CD14-positive monocyte (primary cell): ENCODE measurements around the gene NKAIN4. TPM values are rescaled to one million over a fixed set of nuclear protein-coding genes. Genes with fewer than 3 reads are reported as not detected.

Source experiments
- DNase-seq, 3 donors: peaks; one replicate each; pipeline ENCODE4 v3.0.0-alpha.2; 2011 to 2022
- H2AFZ ChIP-seq: 2 replicates; pipeline ENCODE4 v1.6.0; 2012; ENCODE audit warnings: mild to moderate bottlenecking, low read depth, low read length, inconsistent platforms; ENCODE audit not compliant: insufficient read depth, poor library complexity, severe bottlenecking
- H3K27ac ChIP-seq, 2 donors: 1 replicate in 1 of 2; 2 replicates in 1 of 2; pipeline ENCODE4 v1.5.1; 2012 to 2013; ENCODE audit warnings: low read length in 2 of 2, control low read depth in 1 of 2, inconsistent platforms in 1 of 2, low read depth in 1 of 2, mild to moderate bottlenecking in 1 of 2
- H3K27me3 ChIP-seq, 2 donors: one replicate each; pipeline versions ENCODE4 v1.6.0 to v1.6.1; 2011 to 2013; ENCODE audit warnings: low read length in 2 of 2; ENCODE audit not compliant: control insufficient read depth in 2 of 2, insufficient read depth in 2 of 2
- H3K36me3 ChIP-seq, 2 donors: replicated peaks in 1 of 2; 1 replicate in 1 of 2; 2 replicates in 1 of 2; pipeline versions ENCODE4 v1.5.1 to v1.6.1; 2012 to 2013; ENCODE audit warnings: low read length in 2 of 2, control low read depth in 1 of 2, inconsistent platforms in 1 of 2, mild to moderate bottlenecking in 1 of 2; ENCODE audit not compliant: insufficient read depth in 2 of 2, control insufficient read depth in 1 of 2
- H3K4me1 ChIP-seq, 2 donors: 1 replicate in 1 of 2; 2 replicates in 1 of 2; pipeline versions ENCODE4 v1.5.1 to v1.6.1; 2012 to 2013; ENCODE audit warnings: low read length in 2 of 2, control low read depth in 1 of 2, inconsistent platforms in 1 of 2, mild to moderate bottlenecking in 1 of 2, moderate library complexity in 1 of 2; ENCODE audit not compliant: insufficient read depth in 2 of 2, control insufficient read depth in 1 of 2
- H3K4me2 ChIP-seq: replicated peaks from 2 replicates; pipeline ENCODE3; 2012; ENCODE audit warnings: low read length, moderate library complexity, mild to moderate bottlenecking; ENCODE audit not compliant: poor library complexity, severe bottlenecking; ENCODE audit errors: extremely low read depth
- H3K4me3 ChIP-seq, 3 experiments: fragments of 200-600 bp in 1 of 3; sonication (generic) in 1 of 3; replicated peaks in 1 of 3; 1 replicate in 2 of 3; 2 replicates in 1 of 3; pipeline ENCODE4 v1.5.1; 2011 to 2013; ENCODE audit warnings: low read length in 3 of 3, mild to moderate bottlenecking in 3 of 3, control low read depth in 2 of 3, low read depth in 2 of 3, inconsistent platforms in 1 of 3, moderate library complexity in 1 of 3
- H3K79me2 ChIP-seq: 2 replicates; pipeline ENCODE4 v1.6.0; 2012; ENCODE audit warnings: mild to moderate bottlenecking, control low read depth, inconsistent platforms, low read length, moderate library complexity; ENCODE audit not compliant: insufficient read depth
- H3K9ac ChIP-seq: 2 replicates; pipeline ENCODE4 v1.6.0; 2017; ENCODE audit warnings: low read length, mild to moderate bottlenecking; ENCODE audit not compliant: insufficient read depth, poor library complexity, severe bottlenecking
- H3K9me3 ChIP-seq, 2 donors: replicated peaks in 1 of 2; 1 replicate in 1 of 2; 2 replicates in 1 of 2; pipeline versions ENCODE4 v1.5.1 to v1.6.1; 2012 to 2013; ENCODE audit warnings: low read length in 2 of 2, control low read depth in 1 of 2; ENCODE audit not compliant: control insufficient read depth in 1 of 2, insufficient read depth in 1 of 2
- H4K20me1 ChIP-seq: 2 replicates; pipeline ENCODE4 v1.6.0; 2012; ENCODE audit warnings: mild to moderate bottlenecking, low read length, control low read depth, moderate library complexity; ENCODE audit not compliant: insufficient read depth
- H3K27ac Mint-ChIP-seq, 7 donors: one replicate each; pipeline ENCODE4 v1.8.0; 2020; ENCODE audit warnings: mild to moderate bottlenecking in 7 of 7, mixed read lengths in 7 of 7, moderate library complexity in 6 of 7, inconsistent platforms in 2 of 7
- H3K27me3 Mint-ChIP-seq, 3 donors: one replicate each; pipeline ENCODE4 v1.8.0; 2021 to 2022; ENCODE audit warnings: low read depth in 3 of 3, mild to moderate bottlenecking in 3 of 3, mixed read lengths in 3 of 3, moderate library complexity in 3 of 3, inconsistent platforms in 1 of 3
- H3K36me3 Mint-ChIP-seq, 2 donors: one replicate each; pipeline ENCODE4 v1.8.0; 2020; ENCODE audit warnings: mixed read lengths in 2 of 2, inconsistent platforms in 1 of 2, mild to moderate bottlenecking in 1 of 2
- H3K4me1 Mint-ChIP-seq: one replicate; pipeline ENCODE4 v1.8.0; 2020; ENCODE audit warnings: mild to moderate bottlenecking, mixed read lengths
- H3K4me3 Mint-ChIP-seq, 2 donors: one replicate each; pipeline ENCODE4 v1.8.0; 2020; ENCODE audit warnings: mild to moderate bottlenecking in 2 of 2, mixed read lengths in 2 of 2, moderate library complexity in 1 of 2
- H3K9me3 Mint-ChIP-seq, 7 donors: one replicate each; pipeline ENCODE4 v1.8.0; 2020 to 2022; ENCODE audit warnings: mixed read lengths in 7 of 7, mild to moderate bottlenecking in 6 of 7, moderate library complexity in 6 of 7, inconsistent platforms in 2 of 7
- CTCF ChIP-seq: fragments of 200-600 bp; IDR thresholded peaks from one replicate; pipeline ENCODE4 v1.8.0; 2022; ENCODE audit warnings: antibody characterized with exemption, mild to moderate bottlenecking
- WGBS: methylation state at CpG from one replicate; pipeline ENCODE4 v1.1.5; 2013; ENCODE audit warnings: missing lambda C conversion rate; ENCODE audit not compliant: insufficient coverage; 5-methylcytosine and 5-hydroxymethylcytosine counted together
- intact Hi-C, 2 donors: fragments of 100-400 bp; cut with micrococcal nuclease; formaldehyde crosslinking; loops; one replicate each; pipeline versions ENCODE4 v1.15.0 to v1.15.1; 2023
- polyA plus RNA-seq, 3 donors: library from polyadenylated mRNA; depleted of rRNA in 1 of 3; unstranded in 2 of 3; stranded (reverse) in 1 of 3; fragments of 300-500 nt in 2 of 3; fragments of >200 nt in 1 of 3; fragmentation: Illumina TruSeq in 2 of 3; gene quantifications; 1 replicate in 2 of 3; 2 replicates in 1 of 3; pipeline ENCODE4 v1.2.3, GENCODE V29; 2012 to 2021

NKAIN4 gene
- polyA plus RNA-seq, 3 donors: not detected

GRCh38 chr20:63256954-63257353 is 2.7 kb upstream of the NKAIN4 start:
- Histone ChIP-seq H3K9me3 (peaks cover 0 to 11% of the 10 kb centered on the region in 2 donors), H3K4me3 (no peak overlapping the region), H3K4me2 (no peak overlapping the region), H3K36me3 (no peaks in the 10 kb centered on the region), H3K27ac (no peak overlapping the region), H2AFZ (no peak overlapping the region), H3K9ac (no peak overlapping the region), H3K4me1 (no peaks in the 10 kb centered on the region), H3K79me2 (no peaks in the 10 kb centered on the region), H3K27me3 (peaks cover 17 to 46% of the 10 kb centered on the region in 2 donors), H4K20me1 (no peaks in the 10 kb centered on the region)
- no peak for TF ChIP-seq CTCF
- 92% methylated on average over 4 of the region's 4 CpGs for WGBS
- no peak overlapping the region for H3K4me3 Mint-ChIP-seq
- peaks cover 0 to 9% (median 0%) of the 10 kb centered on the region in 7 donors for H3K9me3 Mint-ChIP-seq
- no peak for DNase-seq
- peak overlapping the region in 1 of 7 donors; percentile 18 for H3K27ac Mint-ChIP-seq
- H3K36me3 Mint-ChIP-seq: no peaks in the 10 kb centered on the region
- peaks cover 52 to 66% (median 53%) of the 10 kb centered on the region in 3 donors for H3K27me3 Mint-ChIP-seq
- intact Hi-C loops: no loop called here
- no peaks in the 10 kb centered on the region for H3K4me1 Mint-ChIP-seq

- no peaks in the 10 kb centered on the region for H3K4me1 ChIP-seq
- H3K4me3 Mint-ChIP-seq: peak overlapping the region in 1 of 2 donors; percentile 40
- no peaks in the 10 kb centered on the region for H3K36me3 Mint-ChIP-seq
- TF ChIP-seq CTCF: no peak
- intact Hi-C loops: no loop called here
- peaks cover 0 to 11% of the 10 kb centered on the region in 2 donors for H3K9me3 ChIP-seq
- H3K27ac Mint-ChIP-seq: peak overlapping the region in 1 of 7 donors; percentile 35
- no peak for DNase-seq
- H3K36me3 ChIP-seq: no peaks in the 10 kb centered on the region
- no peak overlapping the region for H2AFZ ChIP-seq
- no peaks in the 10 kb centered on the region for H3K79me2 ChIP-seq
- H3K4me3 ChIP-seq: no peak overlapping the region
- no peaks in the 10 kb centered on the region for H3K4me1 Mint-ChIP-seq
- H4K20me1 ChIP-seq: no peaks in the 10 kb centered on the region
- H3K27me3 ChIP-seq: peaks cover 17 to 46% of the 10 kb centered on the region in 2 donors
- peaks cover 49 to 65% (median 51%) of the 10 kb centered on the region in 3 donors for H3K27me3 Mint-ChIP-seq
- no peak overlapping the region for H3K9ac ChIP-seq
- no peak overlapping the region for H3K27ac ChIP-seq
- no peak overlapping the region for H3K4me2 ChIP-seq
- WGBS: 54% methylated on average over 29 of the region's 31 CpGs
- H3K9me3 Mint-ChIP-seq: peaks cover 0 to 13% (median 0%) of the 10 kb centered on the region in 7 donors
Measured at GRCh38 chr20:63255931-63256704, 1.9 kb upstream of the NKAIN4 start.
